ENCODE measurements around the gene RBM39.
"Not testable (repeated sequence)": the region's sequence is repeated elsewhere in the genome, so short reads cannot be mapped to it uniquely, and the experiment has no call there.

RBM39 gene

GRCh38 chr20:35704514-35705261 is 37.4 kb downstream of the RBM39 start:
- FAIRE-seq, result no peak

DNA sequence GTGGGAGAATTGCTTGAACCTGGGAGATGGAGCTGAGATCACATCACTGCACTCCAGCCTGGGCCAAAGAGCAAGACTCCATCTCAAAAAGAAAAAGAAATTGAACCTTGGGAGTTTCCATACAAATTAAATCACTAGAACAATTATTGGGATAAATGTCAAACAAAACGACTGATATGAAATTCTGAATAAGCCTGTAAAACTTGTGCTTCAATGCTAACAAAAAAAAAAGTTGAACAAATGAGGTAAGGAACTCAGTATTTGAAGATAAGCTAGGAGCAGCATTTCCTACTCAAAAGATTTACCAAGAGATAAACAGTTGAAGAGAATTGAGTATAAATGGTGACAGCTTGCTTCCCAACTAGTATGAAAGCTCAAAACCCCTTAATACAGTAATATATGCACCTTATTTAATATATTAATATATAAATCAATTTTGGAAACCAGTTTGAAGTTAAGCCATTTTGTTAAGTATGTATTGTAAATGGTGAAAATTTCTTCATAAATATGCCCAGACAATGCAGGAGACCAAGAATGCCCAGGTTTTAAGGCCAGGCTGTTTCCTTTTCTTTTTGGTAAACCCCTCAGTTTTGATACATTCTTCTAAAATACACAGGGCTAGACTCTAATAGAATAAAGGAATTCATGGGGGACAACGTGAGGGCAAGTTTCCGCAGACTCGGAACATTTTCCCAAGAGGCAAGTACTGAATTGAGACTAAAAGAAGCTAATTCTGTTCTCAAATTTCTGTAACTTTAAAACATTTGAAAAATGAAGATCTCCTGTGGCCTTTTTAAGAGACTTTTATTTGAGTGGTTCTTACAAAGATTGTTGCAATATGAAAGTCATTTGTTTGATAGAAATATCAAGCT is 39.0 kb downstream of the RBM39 start:
- FAIRE-seq, result no peak

- no peak for FAIRE-seq
Observed at GRCh38 chr20:35702051-35702823, 39.8 kb downstream of the RBM39 start.

GRCh38 chr20:35700625-35701148 is 41.4 kb downstream of the RBM39 start:
- FAIRE-seq, result no peak

DNA sequence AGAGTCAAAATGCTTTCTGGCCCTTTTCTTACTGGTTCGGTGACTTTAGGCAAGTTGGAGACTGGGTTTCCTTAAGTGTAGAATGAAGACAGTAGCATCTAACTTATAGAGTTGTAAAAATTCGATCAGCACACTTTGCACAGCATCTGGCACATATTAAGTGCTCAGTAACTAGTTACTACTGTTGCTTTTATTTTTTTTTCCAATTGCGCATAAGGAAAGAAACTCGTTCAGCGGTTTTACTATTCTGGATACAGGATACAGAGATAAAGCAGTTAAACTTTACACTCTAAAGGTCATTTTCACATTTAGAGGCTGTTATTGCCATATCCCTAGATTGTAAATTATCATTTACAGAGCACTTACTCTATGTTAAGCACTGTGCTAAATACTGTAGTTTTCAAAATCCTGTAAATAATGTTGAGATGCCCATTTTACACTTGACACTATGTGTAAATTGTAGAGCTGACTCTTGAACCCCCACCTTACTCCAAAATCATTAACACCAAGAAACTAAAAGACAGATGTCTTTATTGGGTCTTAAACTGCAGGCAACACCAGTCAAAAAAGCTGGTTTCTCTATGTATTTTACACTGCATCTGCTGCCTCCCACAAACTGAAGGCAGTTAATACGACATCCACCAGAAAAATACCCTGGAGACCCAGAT is 42.0 kb downstream of the RBM39 start:
- FAIRE-seq, result no peak

DNA sequence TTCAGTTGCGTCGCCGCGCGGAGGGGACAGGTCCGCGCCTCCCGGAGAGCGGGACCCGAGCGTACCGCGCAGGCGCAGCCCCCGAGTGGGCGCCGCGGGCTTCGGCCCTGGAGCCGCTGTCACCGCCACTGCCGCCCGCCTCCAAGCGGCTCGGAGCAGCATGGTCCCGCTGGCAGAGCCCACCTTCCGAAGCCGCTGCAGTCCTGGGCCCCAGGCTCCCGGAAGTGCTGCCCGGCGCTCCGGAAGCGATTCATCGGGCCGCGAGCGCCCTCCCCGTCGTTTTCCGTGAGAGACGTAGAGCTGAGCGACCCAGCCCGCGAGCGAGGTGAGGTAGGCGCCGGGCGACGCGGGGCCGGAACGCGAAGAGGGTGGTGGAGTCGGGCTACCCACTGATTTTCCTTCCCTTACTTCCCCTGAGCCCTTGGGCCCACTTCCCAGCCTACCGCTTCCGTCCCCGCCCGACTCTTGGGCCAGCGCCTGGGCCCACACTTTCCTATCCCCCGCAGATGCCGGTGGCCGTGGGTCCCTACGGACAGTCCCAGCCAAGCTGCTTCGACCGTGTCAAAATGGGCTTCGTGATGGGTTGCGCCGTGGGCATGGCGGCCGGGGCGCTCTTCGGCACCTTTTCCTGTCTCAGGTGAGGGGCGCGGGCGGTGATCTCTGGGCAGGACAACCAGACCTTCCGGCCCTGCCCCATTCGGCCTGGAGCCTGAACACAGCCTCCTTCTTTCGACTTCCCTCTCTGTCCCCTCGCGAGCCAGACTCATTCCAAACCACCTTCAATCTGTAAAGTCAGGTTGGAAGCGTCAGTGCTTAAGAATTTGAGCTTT is 42.7 kb downstream of the RBM39 start, which contains the start of the genes NFS1 and ROMO1:
TSS of gene NFS1 (minus strand) at position 226 of the 830 bp plus-strand sequence. CDS start at position 162, 64 bp downstream.
TSS of gene ROMO1 (plus strand) at position 279 of the 830 bp plus-strand sequence. CDS start at position 507, 228 bp downstream.
- FAIRE-seq, result no peak

DNA sequence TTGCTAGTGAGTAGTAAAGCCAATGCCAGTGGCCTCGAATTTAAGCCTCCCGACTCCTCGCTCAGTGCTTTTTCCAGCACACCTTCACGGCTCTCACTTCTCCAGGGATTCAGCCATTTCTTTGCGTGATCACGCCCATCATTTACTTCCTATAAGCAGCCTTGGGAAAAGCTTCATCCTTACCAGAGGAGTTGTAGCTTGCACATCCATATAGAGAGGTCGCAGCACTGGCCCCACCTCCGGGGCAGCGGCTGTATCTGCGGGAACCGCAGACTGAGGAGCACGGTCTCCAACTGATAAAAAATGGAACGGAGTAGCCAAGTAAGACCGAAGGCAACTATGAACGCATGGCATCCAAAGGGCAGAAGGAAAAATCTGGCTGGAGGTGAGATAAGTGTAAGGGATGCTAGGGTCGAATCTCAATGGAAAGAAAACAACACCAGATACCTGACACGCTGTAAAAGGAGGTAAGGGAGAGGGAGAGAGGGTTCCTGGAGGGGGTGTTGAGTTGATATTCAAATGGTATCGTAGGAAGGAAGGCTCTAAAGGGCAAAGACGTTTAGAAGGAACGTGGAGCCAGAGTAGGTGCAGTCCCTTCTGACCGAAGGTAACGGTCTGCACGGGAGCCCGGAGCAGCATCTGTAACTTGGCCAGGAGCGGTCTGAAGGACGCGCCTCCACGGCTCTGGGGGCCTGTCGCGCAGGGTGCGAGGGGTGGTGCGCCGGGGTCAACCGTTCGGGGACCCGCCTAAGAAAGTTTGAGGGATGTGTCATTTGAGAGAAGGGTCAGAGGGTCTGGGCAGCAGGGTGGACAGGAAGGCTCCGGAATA is 43.5 kb downstream of the RBM39 start:
- FAIRE-seq, result no peak

- no peak for FAIRE-seq
Observed at GRCh38 chr20:35697696-35698297, 44.3 kb downstream of the RBM39 start.

GRCh38 chr20:35695978-35696377 is 46.1 kb downstream of the RBM39 start:
- no peak for FAIRE-seq

DNA sequence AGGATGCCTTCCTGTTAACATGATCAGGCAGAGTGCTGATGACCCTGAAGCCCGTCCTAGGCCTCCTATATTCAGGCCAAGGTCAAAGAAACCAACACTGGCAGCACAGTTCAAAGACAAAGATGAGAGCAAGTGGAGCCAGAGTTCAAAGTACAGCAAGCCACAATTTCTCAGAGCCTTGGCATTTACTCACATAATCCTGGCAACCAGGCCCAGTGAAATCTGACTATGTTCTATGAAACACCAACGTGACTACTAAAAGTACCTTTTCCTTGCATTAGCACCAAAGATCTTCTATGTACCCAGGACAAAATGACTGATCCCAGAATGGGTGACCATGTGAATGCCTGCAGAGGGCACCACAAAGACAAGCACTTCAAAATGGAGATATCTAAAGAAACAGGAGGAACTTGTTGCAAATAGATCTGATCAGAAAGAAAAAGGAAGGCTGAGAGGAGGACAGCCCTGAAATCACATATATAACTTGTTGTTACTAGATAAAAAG is 46.8 kb downstream of the RBM39 start:
- no peak for FAIRE-seq

DNA sequence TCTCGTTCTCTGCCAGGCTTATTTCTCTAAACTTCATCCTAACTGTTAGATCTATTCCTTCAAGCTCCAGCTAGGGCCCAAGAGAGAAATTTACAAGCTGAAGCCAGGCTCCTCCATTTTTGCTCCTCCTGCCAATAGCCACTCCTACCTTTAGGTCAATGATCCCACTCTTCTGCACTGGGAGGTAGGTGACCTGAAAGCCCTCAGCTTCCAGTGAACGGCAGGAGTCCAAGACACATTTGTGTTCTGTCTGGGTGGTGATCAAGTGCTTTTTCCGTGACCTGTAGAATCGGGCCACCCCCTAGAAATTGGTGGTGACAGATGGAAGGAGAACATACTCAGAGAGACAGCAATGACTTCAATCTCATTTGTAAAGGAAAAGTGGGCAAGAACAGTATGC is 51.8 kb downstream of the RBM39 start:
- FAIRE-seq, result no peak

DNA sequence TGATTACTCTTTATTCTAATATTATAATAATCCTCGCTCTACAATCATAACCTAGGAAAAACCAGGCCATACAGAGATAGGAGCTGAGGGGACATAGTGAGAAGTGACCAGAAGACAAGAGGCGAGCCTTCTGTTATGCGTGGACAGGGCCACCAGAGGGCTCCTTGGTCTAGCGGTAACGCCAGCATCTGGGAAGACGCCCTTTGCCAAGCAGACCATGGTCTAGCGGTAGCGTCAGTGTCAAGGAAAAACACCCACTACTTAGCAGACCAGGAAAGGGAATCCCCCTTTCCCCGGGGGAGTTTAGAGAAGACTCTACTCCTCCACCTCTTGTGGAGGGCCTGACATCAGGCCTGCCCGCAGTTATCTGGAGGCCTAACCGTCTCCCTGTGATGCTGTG is 55.2 kb downstream of the RBM39 start:
- not testable (repeated sequence) for FAIRE-seq

GRCh38 chr20:35685368-35685767 is 56.7 kb downstream of the RBM39 start:
- FAIRE-seq, result not testable (repeated sequence)

GRCh38 chr20:35681960-35682359 is 60.1 kb downstream of the RBM39 start:
- FAIRE-seq, result no peak

- no peak for FAIRE-seq
Observed at GRCh38 chr20:35680452-35681183, 61.4 kb downstream of the RBM39 start.

- FAIRE-seq, result no peak
Observed at GRCh38 chr20:35674921-35675320, 67.1 kb downstream of the RBM39 start.

DNA sequence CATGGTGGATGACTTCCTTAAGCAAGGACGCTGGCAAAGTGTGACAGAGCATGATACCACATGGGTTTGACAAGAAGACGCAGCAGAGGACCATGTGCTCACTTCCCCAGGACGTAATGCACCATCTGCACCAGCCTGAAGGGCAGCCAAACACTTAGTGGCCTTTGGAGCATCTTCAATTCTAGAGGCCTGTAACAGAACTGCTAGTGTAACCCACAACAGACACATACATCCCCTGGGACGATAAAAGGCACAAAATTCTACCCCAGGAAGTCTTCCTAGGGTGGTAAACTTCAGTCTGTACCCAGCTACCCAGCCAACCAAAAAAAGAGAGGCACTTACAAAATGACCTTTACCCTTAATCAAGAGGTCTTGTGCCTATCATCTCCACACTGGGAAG is 68.2 kb downstream of the RBM39 start:
- no peak for FAIRE-seq

DNA sequence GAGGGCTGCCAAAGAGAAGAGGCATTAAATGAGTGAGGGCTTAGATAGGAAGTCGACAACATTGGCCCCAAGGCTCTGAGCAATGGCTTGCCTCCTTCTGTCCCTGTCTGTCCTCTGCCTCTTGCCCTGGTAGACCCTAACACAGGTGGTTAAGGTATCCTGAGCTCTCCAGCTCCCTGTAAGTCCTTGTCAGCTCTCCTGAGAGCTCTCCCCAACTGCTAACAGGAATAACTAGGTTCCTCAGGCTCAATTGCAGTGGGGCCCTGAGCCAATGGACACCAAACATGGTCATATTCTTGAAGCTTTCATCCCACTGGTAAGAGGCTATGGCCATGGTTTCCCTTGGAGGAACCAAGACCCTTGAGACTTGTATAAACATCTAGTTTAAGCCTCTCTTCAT is 72.4 kb downstream of the RBM39 start:
- no peak for FAIRE-seq

DNA sequence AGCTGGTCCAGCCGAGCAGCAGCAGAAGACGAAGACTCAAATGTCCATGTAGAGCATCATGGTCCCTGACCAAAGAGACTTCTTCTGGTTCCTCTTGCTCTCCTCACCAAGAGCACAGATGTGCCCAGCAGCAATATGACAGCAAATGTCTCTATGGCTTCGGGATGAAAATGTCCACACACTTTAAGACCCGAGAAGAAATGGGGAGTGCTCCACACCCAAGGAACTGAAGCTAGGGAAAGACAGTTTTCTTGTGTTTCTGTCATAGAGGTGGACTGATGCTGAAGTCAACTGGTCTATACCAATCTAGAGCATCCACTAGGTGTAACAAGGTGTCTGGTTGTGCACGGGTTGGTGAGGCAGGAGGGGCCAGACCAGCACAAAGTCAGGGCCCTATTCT is 72.8 kb downstream of the RBM39 start:
- FAIRE-seq, result no peak
